ENCODE data around the gene SH3PXD2A.

SH3PXD2A gene

GRCh38 chr10:103765981-103766380 lies 89.4 kb downstream of the SH3PXD2A start:
- no peak overlapping the region for H3K4me3 ChIP-seq (ENCODE audit: low read length)
- DNase-seq (ENCODE audit: low read depth): no peak

GRCh38 chr10:103765168-103765567 lies 90.2 kb downstream of the SH3PXD2A start:
- no peak overlapping the region for H3K4me3 ChIP-seq (ENCODE audit: low read length)
- no peak for DNase-seq (ENCODE audit: low read depth)
- no peak for TF ChIP-seq CTCF (conservative IDR thresholded peaks at IDR 0.05; ENCODE audit: low read depth, low read length)

More at GRCh38 chr10:103765981-103766380, 89.4 kb downstream of the SH3PXD2A start:
- TF ChIP-seq CTCF (conservative IDR thresholded peaks at IDR 0.05; ENCODE audit: low read depth, low read length): no peak

GRCh38 chr10:103764296-103765088 lies 90.9 kb downstream of the SH3PXD2A start:
- no peak overlapping the region for H3K4me3 ChIP-seq (ENCODE audit: low read length)
- no peak for TF ChIP-seq CTCF (conservative IDR thresholded peaks at IDR 0.05; ENCODE audit: low read depth, low read length)
- DNase-seq (ENCODE audit: low read depth): no peak

- TF ChIP-seq CTCF (conservative IDR thresholded peaks at IDR 0.05; ENCODE audit: low read depth, low read length): no peak
- DNase-seq (ENCODE audit: low read depth): no peak
- no peak overlapping the region for H3K4me3 ChIP-seq (ENCODE audit: low read length)
Observed at GRCh38 chr10:103763374-103764202, 91.8 kb downstream of the SH3PXD2A start.

- no peak for DNase-seq (ENCODE audit: low read depth)
- no peak overlapping the region for H3K4me3 ChIP-seq (ENCODE audit: low read length)
- TF ChIP-seq CTCF (conservative IDR thresholded peaks at IDR 0.05; ENCODE audit: low read depth, low read length): no peak
Observed at GRCh38 chr10:103762916-103763315, 92.5 kb downstream of the SH3PXD2A start.

- no peak overlapping the region for H3K4me3 ChIP-seq (ENCODE audit: low read length)
- no peak for TF ChIP-seq CTCF (conservative IDR thresholded peaks at IDR 0.05; ENCODE audit: low read depth, low read length)
- no peak for DNase-seq (ENCODE audit: low read depth)
Observed at GRCh38 chr10:103762162-103762561, 93.2 kb downstream of the SH3PXD2A start.

Measured in retinal pigment epithelial cell (primary cell).